ENCODE results near the gene RNF34. TPM values are rescaled to one million over a fixed set of nuclear protein-coding genes. Genes with fewer than 3 reads are reported as not detected.

The RNF34 gene
- polyA plus RNA-seq, 1 of the 3 experiments (the other 2 are of a cell fraction): 29.4 TPM

- DNase-seq: no peak
- H2AFZ ChIP-seq (ENCODE audit: low read depth): no peak overlapping the region
- H3K27ac ChIP-seq (ENCODE audit: low read depth in 2 of 2, low read length in 1 of 2): no peak overlapping the region
- POLR2A ChIA-PET: interaction anchor here (0.6 kb wide), 1 partner anchor 61 kb away, joined by 3 read pairs; no protein-coding TSS in a partner anchor
- H3K4me1 ChIP-seq (ENCODE audit: control insufficient read depth in 1 of 2, insufficient read depth in 2 of 2, low read depth in 1 of 2, low read length in 1 of 2): no peaks in the 10 kb centered on the region
- H3F3A ChIP-seq (replicated peaks; ENCODE audit: insufficient read depth): no peaks in the 10 kb centered on the region
- CTCF ChIA-PET: interaction anchor here (0.6 to 8.1 kb wide), 6 partner anchors 8 to 122 kb away, joined by 3 to 46 read pairs (median 4); no protein-coding TSS in a partner anchor
- peaks cover 67% of the 10 kb centered on the region for H3K79me2 ChIP-seq (ENCODE audit: insufficient read depth)
- WGBS (ENCODE audit: low lambda C conversion rate): 90% methylated on average over 19 of the region's 23 CpGs
- H3K9me2 ChIP-seq: no peaks in the 10 kb centered on the region
- peaks cover 34% of the 10 kb centered on the region for H4K20me1 ChIP-seq (ENCODE audit: insufficient read depth)
- no peaks in the 10 kb centered on the region for H3K9me3 ChIP-seq
- TF ChIP-seq JUND (IDR thresholded peaks at IDR 0.05): no peak
- no peak for TF ChIP-seq FOSL2 (IDR thresholded peaks at IDR 0.05; ENCODE audit: borderline replicate concordance, low read depth)
- no peak for TF ChIP-seq GATA2 (CRISPR knock-in tag; IDR thresholded peaks at IDR 0.05)
- no peak for TF ChIP-seq YY1 (IDR thresholded peaks at IDR 0.05; ENCODE audit: low read depth)
- TF ChIP-seq EZH2phosphoT487 (IDR thresholded peaks at IDR 0.05; ENCODE audit: borderline replicate concordance, low read depth): no peak
- no peak for TF ChIP-seq USF2 (IDR thresholded peaks at IDR 0.05; ENCODE audit: borderline replicate concordance, low read depth, low read length)
- no peak for TF ChIP-seq RAD21 (IDR thresholded peaks at IDR 0.05; ENCODE audit: low read length)
- no peak for TF ChIP-seq FOXM1 (IDR thresholded peaks at IDR 0.05; ENCODE audit: low read depth)
- TF ChIP-seq RFX5 (IDR thresholded peaks at IDR 0.05; ENCODE audit: low read length): no peak
- TF ChIP-seq, protein P1, sequence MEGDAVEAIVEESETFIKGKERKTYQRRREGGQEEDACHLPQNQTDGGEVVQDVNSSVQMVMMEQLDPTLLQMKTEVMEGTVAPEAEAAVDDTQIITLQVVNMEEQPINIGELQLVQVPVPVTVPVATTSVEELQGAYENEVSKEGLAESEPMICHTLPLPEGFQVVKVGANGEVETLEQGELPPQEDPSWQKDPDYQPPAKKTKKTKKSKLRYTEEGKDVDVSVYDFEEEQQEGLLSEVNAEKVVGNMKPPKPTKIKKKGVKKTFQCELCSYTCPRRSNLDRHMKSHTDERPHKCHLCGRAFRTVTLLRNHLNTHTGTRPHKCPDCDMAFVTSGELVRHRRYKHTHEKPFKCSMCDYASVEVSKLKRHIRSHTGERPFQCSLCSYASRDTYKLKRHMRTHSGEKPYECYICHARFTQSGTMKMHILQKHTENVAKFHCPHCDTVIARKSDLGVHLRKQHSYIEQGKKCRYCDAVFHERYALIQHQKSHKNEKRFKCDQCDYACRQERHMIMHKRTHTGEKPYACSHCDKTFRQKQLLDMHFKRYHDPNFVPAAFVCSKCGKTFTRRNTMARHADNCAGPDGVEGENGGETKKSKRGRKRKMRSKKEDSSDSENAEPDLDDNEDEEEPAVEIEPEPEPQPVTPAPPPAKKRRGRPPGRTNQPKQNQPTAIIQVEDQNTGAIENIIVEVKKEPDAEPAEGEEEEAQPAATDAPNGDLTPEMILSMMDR (IDR thresholded peaks at IDR 0.05): no peak
- TF ChIP-seq PBX3 (IDR thresholded peaks at IDR 0.05): no peak
- TF ChIP-seq MXI1 (IDR thresholded peaks at IDR 0.05; ENCODE audit: low read depth, low read length): no peak
- TF ChIP-seq NRF1 (IDR thresholded peaks at IDR 0.05; ENCODE audit: low read depth, low read length): no peak
- no peak for TF ChIP-seq TAF1 (IDR thresholded peaks at IDR 0.05; ENCODE audit: borderline replicate concordance, low read depth, low read length)
- TF ChIP-seq, protein P2, sequence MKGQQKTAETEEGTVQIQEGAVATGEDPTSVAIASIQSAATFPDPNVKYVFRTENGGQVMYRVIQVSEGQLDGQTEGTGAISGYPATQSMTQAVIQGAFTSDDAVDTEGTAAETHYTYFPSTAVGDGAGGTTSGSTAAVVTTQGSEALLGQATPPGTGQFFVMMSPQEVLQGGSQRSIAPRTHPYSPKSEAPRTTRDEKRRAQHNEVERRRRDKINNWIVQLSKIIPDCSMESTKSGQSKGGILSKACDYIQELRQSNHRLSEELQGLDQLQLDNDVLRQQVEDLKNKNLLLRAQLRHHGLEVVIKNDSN (IDR thresholded peaks at IDR 0.05; ENCODE audit: borderline replicate concordance, low read depth): no peak
- TF ChIP-seq ELF1 (IDR thresholded peaks at IDR 0.05): no peak
- no peak for TF ChIP-seq MEF2A (IDR thresholded peaks at IDR 0.05; ENCODE audit: borderline replicate concordance, low read depth)
- H3K27me3 ChIP-seq (ENCODE audit: insufficient read depth): no peaks in the 10 kb centered on the region
- no peak overlapping the region for H3K4me3 ChIP-seq (ENCODE audit: low read depth in 2 of 2, low read length in 1 of 2)
- H3K9ac ChIP-seq: no peak overlapping the region
- H3K4me2 ChIP-seq: no peak overlapping the region
- peaks cover 2 to 8% of the 10 kb centered on the region in 2 experiments for H3K36me3 ChIP-seq (replicated peaks in 1 of 2; ENCODE audit: control insufficient read depth in 1 of 2, insufficient read depth in 2 of 2, low read length in 1 of 2)
Observed at GRCh38 chr12:121455766-121456420, 56.0 kb downstream of the RNF34 start.
